Measurements from ENCODE around the gene ABHD6.

DNA sequence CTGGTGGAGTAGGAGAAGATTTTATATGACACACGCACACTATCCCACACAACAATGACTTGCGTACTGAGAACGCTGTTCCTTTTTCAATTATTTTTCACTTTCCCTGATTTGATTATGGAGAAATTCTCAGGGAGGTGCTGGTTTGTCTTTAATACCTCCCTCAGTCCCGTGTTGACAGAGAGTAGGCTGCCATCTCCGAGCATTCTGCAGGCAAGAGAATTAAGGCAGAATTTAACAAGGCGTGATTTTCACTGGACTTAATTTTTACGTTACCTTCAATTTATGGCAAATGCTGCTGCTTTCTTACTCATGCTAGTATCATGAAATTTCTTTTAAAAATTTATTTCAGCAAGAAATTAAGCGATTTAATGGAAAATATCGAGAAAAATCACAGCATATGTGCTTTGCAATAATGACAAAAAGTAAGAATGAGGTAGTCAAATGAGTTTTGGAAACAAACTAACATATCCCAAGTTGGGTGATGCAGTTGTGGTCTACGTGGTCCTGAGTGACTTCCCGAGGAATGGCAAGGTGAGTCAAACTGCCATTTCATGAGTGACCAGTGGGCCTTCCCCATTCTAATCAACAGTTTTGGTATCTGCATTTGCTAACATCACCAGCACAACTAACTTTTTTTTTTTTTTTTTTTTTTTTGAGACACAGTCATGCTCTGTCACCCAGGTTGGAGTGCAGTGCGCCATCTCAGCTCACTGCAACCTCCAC lies 43.7 kb upstream of the ABHD6 start:
- TF ChIP-seq CTCF (IDR thresholded peaks at IDR 0.05 in 4 of 5, conservative IDR thresholded peaks at IDR 0.05 in 1 of 5) (no peak), POLR2A (IDR thresholded peaks at IDR 0.05) (no peak)

All from gastrocnemius medialis (tissue), 4 donors.